IMR-90 (cell line): ENCODE measurements around the gene DBH. TPM values are rescaled to one million over a fixed set of nuclear protein-coding genes. Genes with fewer than 3 reads are reported as not detected.

Experiments used
- ATAC-seq: fragments of 200-7000 bp; cut with Tn5 transposase; 2 replicates; pipeline ENCODE4 v1.9.1; 2020; ENCODE audit warnings: low read depth, mild to moderate bottlenecking, moderate library complexity
- BruUV-seq: library from RNA; stranded (reverse); fragments of 400-500 nt; replicated peaks from 2 replicates; lab custom pipeline; 2021; lab: Mats Ljungman, UMichigan
- CTCF ChIA-PET: fragments of 300-600 bp; formaldehyde crosslinking; extraction: SDS; loops from one replicate; lab custom pipeline; 2021; ENCODE audit warnings: antibody characterized with exemption; lab: Yijun Ruan, JAX
- POLR2A ChIA-PET: fragments of 300-600 bp; sonication (Branson Sonifier 250); formaldehyde crosslinking; loops from one replicate; lab custom pipeline; 2022; ENCODE audit warnings: antibody characterized with exemption; ENCODE audit not compliant: unreplicated experiment; lab: Charles Lee
- DNase-seq: peaks from one replicate; pipeline ENCODE4 v3.0.0; 2013
- H2AFZ ChIP-seq: replicated peaks from 2 replicates; pipeline ENCODE3; 2013; ENCODE audit warnings: low read length, mild to moderate bottlenecking; ENCODE audit not compliant: poor library complexity
- H2AK5ac ChIP-seq: 2 replicates; pipeline ENCODE4 v1.6.1; 2013; ENCODE audit warnings: low read depth, low read length, inconsistent platforms
- H2AK9ac ChIP-seq: replicated peaks from 2 replicates; pipeline ENCODE3; 2013; ENCODE audit warnings: mild to moderate bottlenecking, low read depth, low read length, moderate library complexity; ENCODE audit not compliant: poor library complexity
- H2BK120ac ChIP-seq: 2 replicates; pipeline ENCODE4 v1.6.1; 2013; ENCODE audit warnings: low read depth, low read length, inconsistent platforms
- H2BK15ac ChIP-seq: 3 replicates; pipeline ENCODE4 v1.6.1; 2013; ENCODE audit warnings: low read depth, low read length, inconsistent platforms
- H2BK20ac ChIP-seq: 2 replicates; pipeline ENCODE4 v1.6.1; 2013; ENCODE audit warnings: low read depth, mild to moderate bottlenecking, inconsistent platforms, low read length, moderate library complexity
- H2BK5ac ChIP-seq: 2 replicates; pipeline ENCODE4 v1.6.1; 2013; ENCODE audit warnings: mild to moderate bottlenecking, low read depth, low read length, inconsistent platforms; ENCODE audit not compliant: poor library complexity, severe bottlenecking
- H3K14ac ChIP-seq: replicated peaks from 2 replicates; pipeline ENCODE4 v1.6.1; 2013; ENCODE audit warnings: low read depth, low read length, inconsistent platforms
- H3K18ac ChIP-seq: 2 replicates; pipeline ENCODE4 v1.6.1; 2013; ENCODE audit warnings: low read depth, low read length, control low read depth
- H3K23ac ChIP-seq: 2 replicates; pipeline ENCODE4 v1.6.1; 2013; ENCODE audit warnings: low read depth, low read length, inconsistent platforms
- H3K27ac ChIP-seq: 2 replicates; pipeline ENCODE4 v1.5.1; 2013; ENCODE audit warnings: mild to moderate bottlenecking, control low read depth, low read length; ENCODE audit not compliant: insufficient read depth
- H3K27me3 ChIP-seq: 2 replicates; pipeline ENCODE4 v1.6.1; 2013; ENCODE audit warnings: low read length; ENCODE audit not compliant: control insufficient read depth, insufficient read depth
- H3K36me3 ChIP-seq: 2 replicates; pipeline ENCODE4 v1.6.1; 2013; ENCODE audit warnings: low read length, mixed read lengths; ENCODE audit not compliant: control insufficient read depth, insufficient read depth
- H3K4ac ChIP-seq: 2 replicates; pipeline ENCODE4 v1.6.1; 2013; ENCODE audit warnings: low read depth, low read length, inconsistent platforms
- H3K4me1 ChIP-seq: 2 replicates; pipeline ENCODE4 v1.6.1; 2013; ENCODE audit warnings: low read length, mixed read lengths; ENCODE audit not compliant: control insufficient read depth, insufficient read depth
- H3K4me2 ChIP-seq: 2 replicates; pipeline ENCODE4 v1.6.1; 2013; ENCODE audit warnings: low read depth, mild to moderate bottlenecking, control low read depth, low read length, moderate library complexity
- H3K4me3 ChIP-seq: 2 replicates; pipeline ENCODE4 v1.5.1; 2013; ENCODE audit warnings: low read depth, mild to moderate bottlenecking, control low read depth, low read length, moderate library complexity; ENCODE audit not compliant: insufficient read depth
- H3K56ac ChIP-seq: 2 replicates; pipeline ENCODE4 v1.6.1; 2013; ENCODE audit warnings: low read length, inconsistent platforms; ENCODE audit not compliant: insufficient read depth; ENCODE audit errors: extremely low read depth
- H3K79me1 ChIP-seq, 2 experiments: 2 replicates each; pipeline ENCODE4 v1.6.1; 2013; ENCODE audit warnings: low read length in 2 of 2, inconsistent platforms in 1 of 2, low read depth in 1 of 2
- H3K9ac ChIP-seq: 2 replicates; pipeline ENCODE4 v1.6.1; 2013; ENCODE audit warnings: low read depth, low read length, control low read depth
- H3K9me1 ChIP-seq: 2 replicates; pipeline ENCODE4 v1.6.1; 2013; ENCODE audit warnings: low read length, inconsistent platforms; ENCODE audit not compliant: insufficient read depth
- H3K9me3 ChIP-seq: 2 replicates; pipeline ENCODE4 v1.6.1; 2013; ENCODE audit warnings: low read length; ENCODE audit not compliant: control insufficient read depth, insufficient read depth
- H4K20me1 ChIP-seq: 2 replicates; pipeline ENCODE4 v1.6.1; 2013; ENCODE audit warnings: low read length, inconsistent platforms; ENCODE audit not compliant: insufficient read depth
- H4K5ac ChIP-seq: 2 replicates; pipeline ENCODE4 v1.6.1; 2013; ENCODE audit warnings: mild to moderate bottlenecking, low read depth, low read length, control low read depth
- H4K8ac ChIP-seq, 2 experiments: 2 replicates each; pipeline ENCODE4 v1.6.1; 2013; ENCODE audit warnings: low read depth in 2 of 2, low read length in 2 of 2, control low read depth in 1 of 2, inconsistent platforms in 1 of 2
- H4K91ac ChIP-seq: 2 replicates; pipeline ENCODE4 v1.6.1; 2013; ENCODE audit warnings: low read depth, low read length, inconsistent platforms; ENCODE audit not compliant: insufficient read depth
- FOS ChIP-seq: fragments of 150-350 bp; IDR thresholded peaks from 2 replicates; pipeline ENCODE4 v1.6.1; 2016; ENCODE audit warnings: low read depth, low read length
- NFE2L2 ChIP-seq: fragments of 150-350 bp; IDR thresholded peaks from 2 replicates; pipeline ENCODE4 v1.6.1; 2016; ENCODE audit warnings: low read depth, mild to moderate bottlenecking, low read length
- POLR2A ChIP-seq: IDR thresholded peaks from 2 replicates; pipeline ENCODE4 v1.6.1; 2012; ENCODE audit warnings: mild to moderate bottlenecking, low read depth, low read length
- RCOR1 ChIP-seq: IDR thresholded peaks from 2 replicates; pipeline ENCODE4 v1.6.1; 2012; ENCODE audit warnings: mild to moderate bottlenecking, low read length, improper control_type of control experiment; ENCODE audit not compliant: insufficient replicate concordance
- WGBS, 2 experiments: methylation state at CpG; one replicate each; pipeline versions ENCODE4 v1.1.5 to v1.1.7; 2013; ENCODE audit warnings: missing lambda C conversion rate in 2 of 2; ENCODE audit not compliant: insufficient read length in 1 of 2; ENCODE audit errors: extremely low coverage in 2 of 2; 5-methylcytosine and 5-hydroxymethylcytosine counted together
- dilution Hi-C: fragments of 300-500 bp; cut with HindIII; formaldehyde crosslinking; loops from one replicate; pipeline ENCODE4 v1.14.3; 2018; ENCODE audit warnings: low sequenced_read_pairs; ENCODE audit not compliant: unreplicated experiment
- in situ Hi-C: fragments of 300-500 bp; cut with MboI; formaldehyde crosslinking; loops from 3 replicates; pipeline ENCODE4 v1.14.3; 2019; ENCODE audit warnings: low sequenced_read_pairs, inconsistent platforms, mixed read lengths
- intact Hi-C: fragments of 100-400 bp; cut with micrococcal nuclease; formaldehyde crosslinking; loops from 2 replicates; pipeline ENCODE4 v1.10.0; 2022
- polyA plus RNA-seq, 3 experiments: library from polyadenylated mRNA; depleted of rRNA; stranded (reverse); fragments of >200 nt; gene quantifications; 2 replicates each; pipeline ENCODE4 v1.2.3, GENCODE V29; 2012; ENCODE audit warnings: low replicate concordance in 1 of 3
- total RNA-seq: library from RNA; depleted of rRNA; stranded (reverse); fragments of >200 nt; gene quantifications from 2 replicates; pipeline ENCODE4 v1.2.3, GENCODE V29; 2012

DBH gene
- total and polyA plus RNA-seq, 2 of the 4 experiments (the other 2 are of a cell fraction): not detected

DNA sequence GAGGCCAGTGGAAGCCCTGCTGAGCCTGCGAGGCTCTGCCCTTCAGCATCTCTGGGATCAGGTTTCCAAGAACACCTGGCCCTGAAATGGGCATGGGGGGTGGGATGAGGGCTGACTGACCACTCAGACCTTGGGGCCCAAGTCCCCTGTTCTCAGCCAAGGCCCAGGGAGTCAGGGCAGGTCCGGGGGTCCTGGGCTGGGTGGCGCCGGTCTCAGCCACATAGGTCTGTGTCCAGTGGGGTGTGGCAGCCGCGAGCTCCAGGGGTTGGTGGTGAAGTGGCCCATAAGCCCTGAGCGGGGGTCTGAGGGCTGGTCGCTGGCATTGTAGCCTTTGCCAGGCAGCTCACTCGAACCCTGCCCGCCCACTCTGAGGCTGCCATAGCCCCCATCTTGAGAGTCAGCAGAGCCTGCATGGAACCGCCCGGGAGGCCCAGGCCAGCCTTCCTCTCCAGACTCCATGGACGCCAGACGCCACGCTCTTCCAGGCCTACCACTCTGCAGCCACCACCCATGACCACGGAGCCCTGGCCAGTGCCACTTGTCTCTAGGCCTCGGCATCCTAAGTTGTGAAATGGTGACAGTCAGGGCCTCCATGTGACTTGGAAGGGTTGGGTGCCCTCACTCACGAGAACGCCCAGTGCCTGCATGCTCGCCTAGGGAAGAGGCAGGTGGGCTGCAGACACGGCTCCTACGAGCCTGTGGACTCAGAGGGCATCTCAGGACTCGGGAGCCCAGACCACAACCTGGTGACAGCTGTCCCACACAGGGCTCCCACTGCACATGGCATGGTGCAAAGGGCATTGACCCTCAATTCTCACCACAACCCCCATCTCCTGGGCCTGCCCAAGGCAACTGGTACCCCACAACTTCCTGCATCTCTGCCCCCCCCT is 6.7 kb upstream of the DBH start:
- Histone ChIP-seq H4K5ac (no peak overlapping the region), H3K27ac (no peak overlapping the region)
- POLR2A ChIA-PET: no interaction called here

More for the DNA sequence above, 6.7 kb upstream of the DBH start:
- Histone ChIP-seq H3K14ac (no peak overlapping the region), H4K8ac (no peak overlapping the region), H3K36me3 (no peaks in the 10 kb centered on the region), H2BK5ac (no peak overlapping the region), H2BK20ac (no peak overlapping the region), H3K18ac (no peak overlapping the region), H2AK9ac (no peak overlapping the region), H2BK120ac (no peak overlapping the region), H3K27me3 (peaks cover 28% of the 10 kb centered on the region; the same call in 1 of the 2 replicates), H3K4me2 (no peak overlapping the region), H2BK15ac (no peak overlapping the region), H3K9me3 (peaks cover 6% of the 10 kb centered on the region), H2AFZ (no peak overlapping the region), H3K23ac (no peak overlapping the region), H3K4ac (no peak overlapping the region), H3K9me1 (no peaks in the 10 kb centered on the region), H3K9ac (no peak overlapping the region), H3K4me3 (no peak overlapping the region), H3K4me1 (no peaks in the 10 kb centered on the region), H3K56ac (no peak overlapping the region), H4K91ac (no peak overlapping the region), H4K20me1 (no peaks in the 10 kb centered on the region), H3K79me1 (no peaks in the 10 kb centered on the region), H2AK5ac (no peak overlapping the region)
- no peak for DNase-seq
- no TSS peak for BruUV-seq
- intact Hi-C loops: no loop called here
- ATAC-seq: no peak
- dilution Hi-C loops: no loop called here
- in situ Hi-C loops: no loop called here
- 57% methylated on average over 10 of the region's 23 CpGs; no CpG with 5 or more reads in 1 of the 2 experiments for WGBS, 2 experiments
- CTCF ChIA-PET: no interaction called here
- TF ChIP-seq NFE2L2: no peak
- no peak for TF ChIP-seq POLR2A
- TF ChIP-seq RCOR1: no peak
- TF ChIP-seq FOS: no peak
